H1 (cell line): ENCODE results near the gene R3HDM2. TPM values are rescaled to one million over a fixed set of nuclear protein-coding genes. Genes with fewer than 3 reads are reported as not detected.

Experiments used
- CTCF ChIA-PET: fragments of 300-600 bp; sonication (Branson Sonifier 250); formaldehyde crosslinking; loops from one replicate; lab custom pipeline; 2021; ENCODE audit not compliant: partially characterized antibody; lab: Charles Lee
- POLR2A ChIA-PET: fragments of 300-600 bp; sonication (Branson Sonifier 250); formaldehyde crosslinking; loops from one replicate; lab custom pipeline; 2021; ENCODE audit warnings: inconsistent platforms; ENCODE audit not compliant: partially characterized antibody; lab: Charles Lee
- DNase-seq, 2 experiments: peaks; one replicate each; pipeline versions ENCODE4 v3.0.0 to v3.0.0-alpha.2; 2010 to 2022; ENCODE audit warnings: low spot score in 2 of 2, low read depth in 1 of 2, mixed read lengths in 1 of 2
- FAIRE-seq: peaks from 2 replicates; lab custom pipeline; 2011; peaks lifted over from hg19 to GRCh38; lab: Jason Lieb, UNC
- H2AFZ ChIP-seq: 2 replicates; pipeline ENCODE4 v1.8.1; 2012; ENCODE audit warnings: low read length, inconsistent platforms
- H2AK5ac ChIP-seq: 2 replicates; pipeline ENCODE4 v1.6.1; 2013; ENCODE audit warnings: low read depth, low read length
- H2BK120ac ChIP-seq: replicated peaks from 2 replicates; pipeline ENCODE3; 2013; ENCODE audit warnings: low read depth, low read length, inconsistent platforms
- H2BK12ac ChIP-seq: 2 replicates; pipeline ENCODE4 v1.6.1; 2013; ENCODE audit warnings: low read depth, low read length
- H2BK15ac ChIP-seq: 2 replicates; pipeline ENCODE4 v1.6.1; 2013; ENCODE audit warnings: low read length
- H2BK20ac ChIP-seq: 2 replicates; pipeline ENCODE4 v1.6.1; 2013; ENCODE audit warnings: low read length
- H2BK5ac ChIP-seq: 2 replicates; pipeline ENCODE4 v1.6.1; 2013; ENCODE audit warnings: low read depth, low read length
- H3K14ac ChIP-seq: 2 replicates; pipeline ENCODE4 v1.6.1; 2013; ENCODE audit warnings: inconsistent platforms; ENCODE audit not compliant: insufficient read length
- H3K18ac ChIP-seq: 2 replicates; pipeline ENCODE4 v1.6.1; 2013; ENCODE audit warnings: low read length; ENCODE audit errors: extremely low read depth
- H3K23ac ChIP-seq: 2 replicates; pipeline ENCODE4 v1.6.1; 2013; ENCODE audit warnings: inconsistent platforms; ENCODE audit not compliant: insufficient read length
- H3K23me2 ChIP-seq: 2 replicates; pipeline ENCODE4 v1.6.1; 2013; ENCODE audit warnings: low read depth, low read length
- H3K27ac ChIP-seq: 2 replicates; pipeline ENCODE4 v1.6.1; 2011; ENCODE audit warnings: low read depth, low read length, inconsistent platforms
- H3K27me3 ChIP-seq, 4 experiments: replicated peaks in 1 of 4; 1 replicate in 1 of 4; 2 replicates in 3 of 4; pipeline versions ENCODE4 v1.6.1 to v1.8.1; 2011 to 2013; ENCODE audit warnings: low read length in 3 of 4, mild to moderate bottlenecking in 3 of 4, inconsistent platforms in 2 of 4, mixed read lengths in 2 of 4, moderate library complexity in 1 of 4; ENCODE audit not compliant: control insufficient read depth in 3 of 4, insufficient read depth in 3 of 4; ENCODE audit errors: extremely low read depth in 1 of 4
- H3K36me3 ChIP-seq, 4 experiments: 2 replicates each; pipeline versions ENCODE4 v1.6.1 to v1.8.1; 2011 to 2013; ENCODE audit warnings: mild to moderate bottlenecking in 4 of 4, low read length in 3 of 4, moderate library complexity in 2 of 4, control low read depth in 1 of 4, inconsistent platforms in 1 of 4; ENCODE audit not compliant: insufficient read depth in 4 of 4, control insufficient read depth in 2 of 4
- H3K4ac ChIP-seq: replicated peaks from 2 replicates; pipeline ENCODE3; 2013; ENCODE audit warnings: low read length, low read depth, mixed read lengths, inconsistent platforms; ENCODE audit not compliant: insufficient read length
- H3K4me1 ChIP-seq, 4 experiments: replicated peaks in 1 of 4; 1 replicate in 1 of 4; 2 replicates in 3 of 4; pipeline versions ENCODE4 v1.6.1 to v1.8.1; 2011 to 2013; ENCODE audit warnings: low read length in 3 of 4, inconsistent platforms in 2 of 4, mixed read lengths in 1 of 4; ENCODE audit not compliant: insufficient read depth in 4 of 4, control insufficient read depth in 3 of 4
- H3K4me2 ChIP-seq, 2 experiments: 2 replicates each; pipeline versions ENCODE4 v1.6.1 to v1.8.1; 2011 to 2013; ENCODE audit warnings: low read depth in 2 of 2, low read length in 2 of 2, control low read depth in 1 of 2, inconsistent platforms in 1 of 2, mild to moderate bottlenecking in 1 of 2; ENCODE audit not compliant: insufficient read depth in 1 of 2
- H3K4me3 ChIP-seq, 4 experiments: fragments of 200-600, 300-600 bp in 1 of 4; sonication (generic), shearing (Covaris generic), sonication (Bioruptor Twin) in 1 of 4; 2 replicates each; pipeline versions ENCODE4 v1.5.1 to v1.8.1; 2011 to 2016; ENCODE audit warnings: low read length in 4 of 4, low read depth in 3 of 4, control low read depth in 2 of 4, inconsistent platforms in 2 of 4, mild to moderate bottlenecking in 2 of 4, mixed read lengths in 1 of 4, moderate library complexity in 1 of 4; ENCODE audit not compliant: insufficient read depth in 2 of 4; ENCODE audit errors: extremely low read depth in 1 of 4
- H3K56ac ChIP-seq: replicated peaks from 2 replicates; pipeline ENCODE3; 2013; ENCODE audit warnings: low read depth, mild to moderate bottlenecking, mixed read lengths, low read length, inconsistent platforms; ENCODE audit not compliant: insufficient read length
- H3K79me1 ChIP-seq: 2 replicates; pipeline ENCODE4 v1.6.1; 2013; ENCODE audit warnings: low read depth, low read length, control low read depth
- H3K79me2 ChIP-seq, 2 experiments: 2 replicates each; pipeline versions ENCODE4 v1.6.1 to v1.8.1; 2012 to 2013; ENCODE audit warnings: low read length in 2 of 2, mild to moderate bottlenecking in 2 of 2, inconsistent platforms in 1 of 2; ENCODE audit not compliant: insufficient read depth in 2 of 2, control insufficient read depth in 1 of 2
- H3K9ac ChIP-seq, 4 experiments: replicated peaks in 1 of 4; 1 replicate in 1 of 4; 2 replicates in 3 of 4; pipeline versions ENCODE4 v1.6.1 to v1.8.1; 2011 to 2013; ENCODE audit warnings: low read depth in 3 of 4, low read length in 3 of 4, control low read depth in 2 of 4, mild to moderate bottlenecking in 2 of 4, moderate library complexity in 2 of 4, inconsistent platforms in 1 of 4; ENCODE audit errors: extremely low read depth in 1 of 4
- H3K9me3 ChIP-seq, 2 experiments: 2 replicates each; pipeline versions ENCODE4 v1.6.1 to v1.8.1; 2012 to 2013; ENCODE audit warnings: mild to moderate bottlenecking in 2 of 2, moderate library complexity in 2 of 2, control low read depth in 1 of 2, inconsistent platforms in 1 of 2, low read depth in 1 of 2, low read length in 1 of 2, mixed read lengths in 1 of 2; ENCODE audit not compliant: insufficient read depth in 2 of 2
- H4K20me1 ChIP-seq, 2 experiments: replicated peaks in 1 of 2; 2 replicates each; pipeline versions ENCODE3 to v1.8.1; 2011 to 2013; ENCODE audit warnings: inconsistent platforms in 2 of 2, low read length in 2 of 2, mild to moderate bottlenecking in 1 of 2; ENCODE audit not compliant: insufficient read depth in 2 of 2, control insufficient read depth in 1 of 2
- H4K5ac ChIP-seq: 2 replicates; pipeline ENCODE4 v1.6.1; 2013; ENCODE audit warnings: low read length, low read depth, mixed read lengths, inconsistent platforms; ENCODE audit not compliant: insufficient read length
- H4K8ac ChIP-seq: 2 replicates; pipeline ENCODE4 v1.8.0; 2013; ENCODE audit warnings: mild to moderate bottlenecking, moderate library complexity, low read length, inconsistent platforms; ENCODE audit not compliant: insufficient read depth; ENCODE audit errors: extremely low read depth
- H4K91ac ChIP-seq: replicated peaks from 2 replicates; pipeline ENCODE3; 2013; ENCODE audit warnings: low read length, mixed read lengths, inconsistent platforms; ENCODE audit not compliant: insufficient read length
- CBX5 ChIP-seq: fragments of 300-800, 300-1000 bp; sonication (generic); IDR thresholded peaks from 2 replicates; pipeline ENCODE4 v1.7.1; 2016; ENCODE audit warnings: antibody characterized with exemption, low read length, low read depth
- GABPA ChIP-seq: IDR thresholded peaks from 2 replicates; pipeline ENCODE4 v1.6.1; 2011; ENCODE audit warnings: mild to moderate bottlenecking, low read length, moderate library complexity, borderline replicate concordance; ENCODE audit not compliant: insufficient read depth
- NANOG ChIP-seq: IDR thresholded peaks from 2 replicates; pipeline ENCODE4 v1.6.1; 2011; ENCODE audit warnings: low read length, low read depth, mild to moderate bottlenecking, inconsistent platforms; ENCODE audit not compliant: insufficient read depth, poor library complexity, severe bottlenecking
- NRF1 ChIP-seq: IDR thresholded peaks from 2 replicates; pipeline ENCODE4 v1.6.1; 2011; ENCODE audit warnings: mild to moderate bottlenecking, low read depth, low read length, improper control_type of control experiment
- RXRA ChIP-seq: IDR thresholded peaks from 2 replicates; pipeline ENCODE4 v1.6.1; 2011; ENCODE audit warnings: low read depth, mild to moderate bottlenecking, low read length, moderate library complexity; ENCODE audit not compliant: insufficient read depth
- WGBS, 2 experiments: shearing (Covaris generic) in 1 of 2; methylation state at CpG; one replicate each; pipeline versions ENCODE4 v1.1.6 to v1.1.7; 2013 to 2015; ENCODE audit warnings: low lambda C conversion rate in 2 of 2, mixed read lengths in 2 of 2, inconsistent platforms in 1 of 2, low coverage in 1 of 2, missing lambda C conversion rate in 1 of 2; ENCODE audit not compliant: insufficient replicate concordance in 2 of 2, insufficient coverage in 1 of 2, insufficient read length in 1 of 2; ENCODE audit errors: extremely low coverage in 1 of 2, missing lambda C conversion rate in 1 of 2; 5-methylcytosine and 5-hydroxymethylcytosine counted together
- polyA plus RNA-seq, 7 experiments: library from polyadenylated mRNA; depleted of rRNA in 3 of 7; stranded (reverse) in 5 of 7; unstranded in 2 of 7; fragments of >200 nt in 5 of 7; fragments of 200-250 nt in 2 of 7; gene quantifications; 1 replicate in 5 of 7; 2 replicates in 1 of 7; 4 replicates in 1 of 7; pipeline versions ENCODE4 v1.2.1 to v1.2.3, GENCODE V29; 2011 to 2013; ENCODE audit warnings: missing spikeins in 2 of 7, mixed read lengths in 2 of 7
- total RNA-seq: library from RNA; stranded (reverse); fragmentation: NEBNext Ultra II Directional; extraction: Animal tissue kit (Norgen Biotek cat#: 25700); gene quantifications from 2 replicates; pipeline ENCODE4 v1.2.1, GENCODE V29; 2021

Gene R3HDM2
- total and polyA plus RNA-seq, 2 of the 8 experiments (the other 6 are each of a cell fraction or from before 2014, with no cell fraction given) = 25.6 to 27.0 TPM

DNA sequence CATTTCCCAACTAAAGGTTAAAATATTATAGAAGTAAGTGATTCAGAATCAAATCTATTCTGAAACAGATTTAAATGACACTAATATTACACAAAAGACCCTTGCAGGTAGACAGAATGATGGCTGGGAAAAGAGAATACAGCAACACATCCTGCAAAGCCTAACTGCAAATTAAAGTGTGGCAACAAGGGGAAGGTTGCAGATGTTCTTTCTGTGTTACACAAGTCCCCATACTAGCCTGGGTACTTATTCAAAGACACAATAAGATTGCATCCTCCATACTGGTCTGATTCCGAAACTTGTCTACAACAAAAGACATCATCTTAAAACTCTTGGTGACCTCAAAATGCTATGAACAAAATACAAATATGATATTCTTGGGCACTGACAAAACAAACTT, 50.5 kb downstream of the R3HDM2 start:
- no peaks in the 10 kb centered on the region for H3K4me1 ChIP-seq
- H3K79me1 ChIP-seq = no peaks in the 10 kb centered on the region
- H3K27ac ChIP-seq = no peak overlapping the region
- ChIA-PET CTCF (interaction anchor here (1.6 kb wide), 1 partner anchor 76 kb away, joined by 5 read pairs; no protein-coding TSS in a partner anchor), POLR2A (interaction anchor here (1.5 kb wide), 1 partner anchor 17 kb away, joined by 3 read pairs; no protein-coding TSS in a partner anchor)
- no peaks in the 10 kb centered on the region for H3K9me3 ChIP-seq
- H3K14ac ChIP-seq = no peak overlapping the region
- no peak overlapping the region for H2AK5ac ChIP-seq
- H3K18ac ChIP-seq = no peak overlapping the region
- no peak overlapping the region for H2BK12ac ChIP-seq
- H3K4me3 ChIP-seq = no peak overlapping the region
- no peaks in the 10 kb centered on the region for H3K23me2 ChIP-seq
- no peak overlapping the region for H2BK20ac ChIP-seq
- WGBS, 2 experiments = 89% methylated on average over 1 of the region's 1 CpG; no CpG with 5 or more reads in 1 of the 2 experiments
- H4K20me1 ChIP-seq = no peaks in the 10 kb centered on the region
- no peak overlapping the region for H2BK120ac ChIP-seq
- no peak overlapping the region for H3K4ac ChIP-seq
- H3K79me2 ChIP-seq = no peaks in the 10 kb centered on the region
- FAIRE-seq (no peak), DNase-seq (no peak)
- no peak overlapping the region for H4K5ac ChIP-seq
- no peak overlapping the region for H4K91ac ChIP-seq
- no peak overlapping the region for H3K56ac ChIP-seq
- no peak overlapping the region for H3K4me2 ChIP-seq
- H3K23ac ChIP-seq = no peak overlapping the region
- TF ChIP-seq GABPA = no peak
- no peak for TF ChIP-seq CBX5
- TF ChIP-seq NANOG = no peak
- no peak for TF ChIP-seq NRF1
- no peak for TF ChIP-seq RXRA
- no peak overlapping the region for H2BK15ac ChIP-seq
- H2BK5ac ChIP-seq = no peak overlapping the region
- no peak overlapping the region for H2AFZ ChIP-seq
- no peaks in the 10 kb centered on the region for H3K36me3 ChIP-seq
- H4K8ac ChIP-seq = no peak overlapping the region
- H3K9ac ChIP-seq = no peak overlapping the region
- H3K27me3 ChIP-seq = no peaks in the 10 kb centered on the region
